Neural cell (in vitro differentiated cells): ENCODE measurements around the gene WBP11. TPM values are rescaled to one million over a fixed set of nuclear protein-coding genes. Genes with fewer than 3 reads are reported as not detected.

Experiments
- H2AFZ ChIP-seq: fragments of 200-600, 300-800 bp; sonication (generic), shearing (Covaris generic); 2 replicates; pipeline ENCODE4 v1.6.0; 2014; ENCODE audit warnings: low read depth, mild to moderate bottlenecking, antibody characterized with exemption, low read length, moderate library complexity
- H3F3A ChIP-seq: fragments of 200-600 bp; shearing (Covaris generic); 2 replicates; pipeline ENCODE4 v1.6.1; 2016; ENCODE audit warnings: mild to moderate bottlenecking, moderate library complexity, mixed read lengths, antibody characterized with exemption, low read length; ENCODE audit not compliant: insufficient read depth, poor library complexity, severe bottlenecking
- H3K27ac ChIP-seq: fragments of 200-600, 300-800 bp; sonication (generic), shearing (Covaris generic); 2 replicates; pipeline ENCODE4 v1.5.1; 2014; ENCODE audit warnings: mild to moderate bottlenecking, low read length, moderate library complexity
- H3K27me3 ChIP-seq: fragments of 300-800, 200-600 bp; sonication (generic), shearing (Covaris generic); 2 replicates; pipeline ENCODE4 v1.6.0; 2014; ENCODE audit warnings: mild to moderate bottlenecking, low read depth, low read length, moderate library complexity; ENCODE audit not compliant: insufficient read depth
- H3K36me3 ChIP-seq: fragments of 300-800, 200-600 bp; sonication (generic), shearing (Covaris generic); 2 replicates; pipeline ENCODE4 v1.5.1; 2014; ENCODE audit warnings: mild to moderate bottlenecking, antibody characterized with exemption, low read length, moderate library complexity; ENCODE audit not compliant: insufficient read depth
- H3K4me2 ChIP-seq: fragments of 300-800, 200-600 bp; sonication (generic), shearing (Covaris generic); 2 replicates; pipeline ENCODE4 v1.6.0; 2014; ENCODE audit warnings: mild to moderate bottlenecking, low read length
- H3K4me3 ChIP-seq: fragments of 300-800, 200-600 bp; sonication (generic), shearing (Covaris generic); 2 replicates; pipeline ENCODE4 v1.5.1; 2014; ENCODE audit warnings: mild to moderate bottlenecking, low read length, moderate library complexity
- H3K79me2 ChIP-seq: fragments of 200-600 bp; shearing (Covaris generic); replicated peaks from 2 replicates; pipeline ENCODE4 v1.6.0; 2014; ENCODE audit warnings: mild to moderate bottlenecking, low read length, moderate library complexity; ENCODE audit not compliant: insufficient read depth
- H3K9ac ChIP-seq: fragments of 300-800, 200-600 bp; sonication (generic), shearing (Covaris generic); 2 replicates; pipeline ENCODE4 v1.6.1; 2016; ENCODE audit warnings: mild to moderate bottlenecking, low read length, mixed read lengths
- H3K9me2 ChIP-seq: fragments of 200-600 bp; shearing (Covaris generic); 2 replicates; pipeline ENCODE4 v1.6.1; 2016; ENCODE audit warnings: mild to moderate bottlenecking, low read length, mixed read lengths; ENCODE audit not compliant: insufficient read depth
- H3K9me3 ChIP-seq: fragments of 200-600, 300-800 bp; sonication (generic), shearing (Covaris generic); 2 replicates; pipeline ENCODE4 v1.6.1; 2016; ENCODE audit warnings: mild to moderate bottlenecking, mixed run types, low read length, moderate library complexity, mixed read lengths
- H4K20me1 ChIP-seq: fragments of 200-600 bp; shearing (Covaris generic); 2 replicates; pipeline ENCODE4 v1.6.1; 2016; ENCODE audit warnings: mild to moderate bottlenecking, mixed run types; ENCODE audit not compliant: insufficient read depth
- CTCF ChIP-seq: fragments of 450-650 bp; IDR thresholded peaks from 2 replicates; pipeline ENCODE4 v1.5.1; 2014; ENCODE audit warnings: antibody characterized with exemption, mild to moderate bottlenecking, moderate library complexity; ENCODE audit not compliant: poor library complexity, severe bottlenecking
- EP300 ChIP-seq: fragments of 450-650 bp; conservative IDR thresholded peaks from 2 replicates; pipeline ENCODE4 v1.6.1; 2014; ENCODE audit warnings: antibody characterized with exemption, mild to moderate bottlenecking, moderate library complexity; ENCODE audit not compliant: poor library complexity, severe bottlenecking
- EZH2 ChIP-seq: fragments of 200-600, 300-800 bp; shearing (Covaris generic), sonication (generic); IDR thresholded peaks from 2 replicates; pipeline ENCODE4 v1.6.1; 2014; ENCODE audit warnings: antibody characterized with exemption, low read length, borderline replicate concordance, mild to moderate bottlenecking; ENCODE audit not compliant: insufficient read depth, poor library complexity, severe bottlenecking
- MXI1 ChIP-seq: fragments of 450-650 bp; conservative IDR thresholded peaks from 2 replicates; pipeline ENCODE4 v1.6.1; 2014; ENCODE audit warnings: antibody characterized with exemption, mild to moderate bottlenecking; ENCODE audit not compliant: poor library complexity, severe bottlenecking
- POLR2AphosphoS5 ChIP-seq: IDR thresholded peaks from 2 replicates; pipeline ENCODE4 v1.6.1; 2012
- RAD21 ChIP-seq: fragments of 450-650 bp; conservative IDR thresholded peaks from 2 replicates; pipeline ENCODE4 v1.6.1; 2014; ENCODE audit warnings: antibody characterized with exemption, mild to moderate bottlenecking, moderate library complexity
- SMC3 ChIP-seq: fragments of 450-650 bp; conservative IDR thresholded peaks from 2 replicates; pipeline ENCODE4 v1.6.1; 2014; ENCODE audit warnings: antibody characterized with exemption, mild to moderate bottlenecking, moderate library complexity; ENCODE audit not compliant: poor library complexity
- TAF1 ChIP-seq: IDR thresholded peaks from 2 replicates; pipeline ENCODE4 v1.6.1; 2012; ENCODE audit warnings: low read depth
- polyA plus RNA-seq: library from polyadenylated mRNA; depleted of rRNA; stranded (reverse); fragments of >200 nt; gene quantifications from 2 replicates; pipeline ENCODE4 v1.2.3, GENCODE V29; 2014
- TF ChIP-seq, protein P1 (sequence below): IDR thresholded peaks from 2 replicates; pipeline ENCODE4 v1.6.1; 2012; ENCODE audit warnings: borderline replicate concordance

The WBP11 gene
- polyA plus RNA-seq, 1 donor from 2014 or later: 12.9 TPM

DNA sequence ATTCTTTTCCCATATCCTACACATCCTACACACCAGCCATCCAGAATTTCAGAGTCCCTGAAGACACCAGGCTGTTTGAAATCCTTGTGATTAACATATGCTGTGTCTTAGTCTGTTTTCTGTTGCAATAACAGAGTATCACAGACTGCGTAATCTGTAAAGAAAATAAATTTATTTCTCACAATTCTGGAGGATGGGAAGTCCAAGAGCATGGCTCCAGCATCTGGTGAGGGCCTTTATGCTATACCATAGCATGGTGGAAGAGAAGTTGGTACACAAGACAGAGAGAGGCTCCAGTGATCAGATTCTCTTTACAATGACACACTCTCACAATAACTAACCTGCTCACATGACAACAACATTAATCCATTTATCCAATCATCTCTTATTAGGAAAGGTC, 36.0 kb upstream of the WBP11 start:
- Histone ChIP-seq H3K9me2 (no peaks in the 10 kb centered on the region), H2AFZ (no peak overlapping the region), H3K27me3 (no peaks in the 10 kb centered on the region), H3K9me3 (no peaks in the 10 kb centered on the region), H3K4me3 (no peak overlapping the region), H3K79me2 (no peaks in the 10 kb centered on the region), H3K4me2 (no peak overlapping the region), H3K9ac (no peak overlapping the region), H3F3A (no peaks in the 10 kb centered on the region), H3K36me3 (no peaks in the 10 kb centered on the region), H3K27ac (no peak overlapping the region), H4K20me1 (no peaks in the 10 kb centered on the region)
- TF ChIP-seq TAF1: no peak
- TF ChIP-seq, protein P1, sequence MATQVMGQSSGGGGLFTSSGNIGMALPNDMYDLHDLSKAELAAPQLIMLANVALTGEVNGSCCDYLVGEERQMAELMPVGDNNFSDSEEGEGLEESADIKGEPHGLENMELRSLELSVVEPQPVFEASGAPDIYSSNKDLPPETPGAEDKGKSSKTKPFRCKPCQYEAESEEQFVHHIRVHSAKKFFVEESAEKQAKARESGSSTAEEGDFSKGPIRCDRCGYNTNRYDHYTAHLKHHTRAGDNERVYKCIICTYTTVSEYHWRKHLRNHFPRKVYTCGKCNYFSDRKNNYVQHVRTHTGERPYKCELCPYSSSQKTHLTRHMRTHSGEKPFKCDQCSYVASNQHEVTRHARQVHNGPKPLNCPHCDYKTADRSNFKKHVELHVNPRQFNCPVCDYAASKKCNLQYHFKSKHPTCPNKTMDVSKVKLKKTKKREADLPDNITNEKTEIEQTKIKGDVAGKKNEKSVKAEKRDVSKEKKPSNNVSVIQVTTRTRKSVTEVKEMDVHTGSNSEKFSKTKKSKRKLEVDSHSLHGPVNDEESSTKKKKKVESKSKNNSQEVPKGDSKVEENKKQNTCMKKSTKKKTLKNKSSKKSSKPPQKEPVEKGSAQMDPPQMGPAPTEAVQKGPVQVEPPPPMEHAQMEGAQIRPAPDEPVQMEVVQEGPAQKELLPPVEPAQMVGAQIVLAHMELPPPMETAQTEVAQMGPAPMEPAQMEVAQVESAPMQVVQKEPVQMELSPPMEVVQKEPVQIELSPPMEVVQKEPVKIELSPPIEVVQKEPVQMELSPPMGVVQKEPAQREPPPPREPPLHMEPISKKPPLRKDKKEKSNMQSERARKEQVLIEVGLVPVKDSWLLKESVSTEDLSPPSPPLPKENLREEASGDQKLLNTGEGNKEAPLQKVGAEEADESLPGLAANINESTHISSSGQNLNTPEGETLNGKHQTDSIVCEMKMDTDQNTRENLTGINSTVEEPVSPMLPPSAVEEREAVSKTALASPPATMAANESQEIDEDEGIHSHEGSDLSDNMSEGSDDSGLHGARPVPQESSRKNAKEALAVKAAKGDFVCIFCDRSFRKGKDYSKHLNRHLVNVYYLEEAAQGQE: no peak
- TF ChIP-seq MXI1: no peak

GRCh38 chr12:14836336-14837210, 33.3 kb upstream of the WBP11 start:
- Histone ChIP-seq H3K9me3 (no peaks in the 10 kb centered on the region), H3K27ac (no peak overlapping the region), H3K9ac (no peak overlapping the region), H3F3A (no peaks in the 10 kb centered on the region), H3K4me2 (no peak overlapping the region), H3K27me3 (no peaks in the 10 kb centered on the region), H3K79me2 (no peaks in the 10 kb centered on the region), H2AFZ (no peak overlapping the region), H3K4me3 (no peak overlapping the region), H3K9me2 (no peaks in the 10 kb centered on the region), H4K20me1 (no peaks in the 10 kb centered on the region), H3K36me3 (no peaks in the 10 kb centered on the region)
- TF ChIP-seq EZH2: no peak
- no peak for TF ChIP-seq SMC3
- no peak for TF ChIP-seq CTCF
- TF ChIP-seq, protein P1: no peak
- no peak for TF ChIP-seq EP300
- no peak for TF ChIP-seq TAF1
- no peak for TF ChIP-seq MXI1
- TF ChIP-seq POLR2AphosphoS5: no peak
- no peak for TF ChIP-seq RAD21
